ENCODE measurements around the gene CRTAP. TPM values are rescaled to one million over a fixed set of nuclear protein-coding genes. Genes with fewer than 3 reads are reported as not detected.

The CRTAP gene
- total RNA-seq, 1 donor from 2014 or later: 36.6 TPM

DNA sequence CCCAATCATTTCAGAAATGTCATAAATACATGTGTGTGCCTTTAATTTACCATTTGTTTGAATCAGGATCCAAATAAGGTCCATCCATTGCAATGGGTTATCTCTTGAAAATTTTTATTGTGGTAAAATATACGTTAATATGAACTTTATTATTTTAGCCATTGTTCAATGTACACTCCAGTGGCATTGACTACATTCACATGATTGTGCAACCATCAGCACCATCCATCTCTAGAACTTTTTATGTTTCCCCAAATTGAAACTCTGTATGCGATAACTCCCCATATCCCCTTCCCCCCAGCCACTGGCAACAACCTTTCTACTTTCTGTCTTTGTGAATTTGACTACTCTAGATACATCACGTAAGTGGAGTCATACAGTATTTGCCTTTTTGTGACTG is 12.0 kb downstream of the CRTAP start:
- H3K4me3 Mint-ChIP-seq: no peak overlapping the region
- peaks cover 64% of the 10 kb centered on the region for H3K36me3 Mint-ChIP-seq (ENCODE audit: low read depth)
- ATAC-seq (ENCODE audit: low read depth) (no peak), DNase-seq (no peak)
- TF ChIP-seq, protein P1, sequence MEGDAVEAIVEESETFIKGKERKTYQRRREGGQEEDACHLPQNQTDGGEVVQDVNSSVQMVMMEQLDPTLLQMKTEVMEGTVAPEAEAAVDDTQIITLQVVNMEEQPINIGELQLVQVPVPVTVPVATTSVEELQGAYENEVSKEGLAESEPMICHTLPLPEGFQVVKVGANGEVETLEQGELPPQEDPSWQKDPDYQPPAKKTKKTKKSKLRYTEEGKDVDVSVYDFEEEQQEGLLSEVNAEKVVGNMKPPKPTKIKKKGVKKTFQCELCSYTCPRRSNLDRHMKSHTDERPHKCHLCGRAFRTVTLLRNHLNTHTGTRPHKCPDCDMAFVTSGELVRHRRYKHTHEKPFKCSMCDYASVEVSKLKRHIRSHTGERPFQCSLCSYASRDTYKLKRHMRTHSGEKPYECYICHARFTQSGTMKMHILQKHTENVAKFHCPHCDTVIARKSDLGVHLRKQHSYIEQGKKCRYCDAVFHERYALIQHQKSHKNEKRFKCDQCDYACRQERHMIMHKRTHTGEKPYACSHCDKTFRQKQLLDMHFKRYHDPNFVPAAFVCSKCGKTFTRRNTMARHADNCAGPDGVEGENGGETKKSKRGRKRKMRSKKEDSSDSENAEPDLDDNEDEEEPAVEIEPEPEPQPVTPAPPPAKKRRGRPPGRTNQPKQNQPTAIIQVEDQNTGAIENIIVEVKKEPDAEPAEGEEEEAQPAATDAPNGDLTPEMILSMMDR (IDR thresholded peaks at IDR 0.05): no peak
- no peak overlapping the region for H3K27ac Mint-ChIP-seq
- no peaks in the 10 kb centered on the region for H3K27me3 Mint-ChIP-seq
- ChIA-PET CTCF (no interaction called here), POLR2A (interaction anchor here (1.2 kb wide), 1 partner anchor 247 kb away, joined by 7 read pairs; no protein-coding TSS in a partner anchor)
- no peaks in the 10 kb centered on the region for H3K9me3 Mint-ChIP-seq
- intact Hi-C loops (cut with micrococcal nuclease): no loop called here
- H3K4me1 Mint-ChIP-seq: no peaks in the 10 kb centered on the region

DNA sequence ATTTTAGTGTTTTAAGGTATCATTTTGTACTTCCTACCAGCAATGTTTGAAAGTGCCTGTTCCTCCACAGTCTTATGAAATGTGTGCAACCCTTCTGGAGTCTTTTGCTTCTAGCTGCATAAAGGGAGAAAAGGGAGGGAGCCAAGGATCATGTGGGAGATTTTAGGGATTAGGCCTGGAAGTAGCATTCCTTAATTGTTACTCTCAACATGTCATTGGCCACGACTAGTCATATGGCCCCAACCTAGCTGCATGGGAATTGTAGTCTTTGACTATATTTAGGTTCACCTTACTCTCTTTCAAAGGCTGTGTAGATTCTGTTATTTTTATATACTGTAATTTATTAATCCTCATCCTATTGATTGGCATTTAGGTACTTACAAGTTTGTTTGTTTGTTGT is 14.9 kb downstream of the CRTAP start:
- H3K27me3 Mint-ChIP-seq: no peaks in the 10 kb centered on the region
- H3K27ac Mint-ChIP-seq: no peak overlapping the region
- TF ChIP-seq, protein P1 (IDR thresholded peaks at IDR 0.05): no peak
- peaks cover 57% of the 10 kb centered on the region for H3K36me3 Mint-ChIP-seq (ENCODE audit: low read depth)
- DNase-seq (no peak), ATAC-seq (ENCODE audit: low read depth) (no peak)
- H3K4me1 Mint-ChIP-seq: peaks cover 3% of the 10 kb centered on the region
- H3K9me3 Mint-ChIP-seq: no peaks in the 10 kb centered on the region
- CTCF ChIA-PET: no interaction called here
- POLR2A ChIA-PET: interaction anchor here (0.6 kb wide), 1 partner anchor 19 kb away, joined by 6 read pairs; no protein-coding TSS in a partner anchor
- H3K4me3 Mint-ChIP-seq: no peak overlapping the region
- intact Hi-C loops (cut with micrococcal nuclease): no loop called here

DNA sequence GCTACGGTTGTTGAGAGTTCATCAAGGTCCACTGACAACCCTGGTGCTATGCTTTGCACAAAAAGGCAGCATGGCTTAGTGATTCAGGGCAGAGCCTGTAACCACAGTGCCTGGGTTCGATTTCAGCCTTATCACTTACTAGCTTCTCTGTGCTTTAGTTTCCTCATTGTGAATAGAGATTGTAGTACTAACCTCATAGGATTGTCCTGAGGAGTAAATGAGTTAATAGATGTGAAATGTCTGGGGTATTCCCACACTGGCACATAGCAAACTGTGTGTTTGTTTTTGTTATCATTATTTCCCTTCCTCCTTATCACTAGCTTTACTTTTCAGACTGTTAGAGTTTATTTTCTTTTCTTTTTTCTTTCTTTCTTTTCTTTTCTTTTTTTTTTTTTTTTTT is 16.3 kb downstream of the CRTAP start:
- POLR2A ChIA-PET: interaction anchor here (0.6 kb wide), 1 partner anchor 243 kb away, joined by 4 read pairs; no protein-coding TSS in a partner anchor
- ATAC-seq (ENCODE audit: low read depth) (no peak), DNase-seq (no peak)
- Mint-ChIP-seq H3K27ac (no peak overlapping the region), H3K4me3 (no peak overlapping the region), H3K27me3 (no peaks in the 10 kb centered on the region), H3K4me1 (peaks cover 3% of the 10 kb centered on the region), H3K9me3 (no peaks in the 10 kb centered on the region), H3K36me3 (ENCODE audit: low read depth) (peaks cover 55% of the 10 kb centered on the region)
- CTCF ChIA-PET: interaction anchor here (1.4 to 3.0 kb wide), 3 partner anchors 243 to 657 kb away, joined by 3 to 47 read pairs (median 7); no protein-coding TSS in a partner anchor
- intact Hi-C loops (cut with micrococcal nuclease): loop anchor here (2.0 kb wide), 2 partner anchors 15 to 183 kb away; partner anchors contain the start of gene CRTAP
- TF ChIP-seq, protein P1 (IDR thresholded peaks at IDR 0.05): no peak

DNA sequence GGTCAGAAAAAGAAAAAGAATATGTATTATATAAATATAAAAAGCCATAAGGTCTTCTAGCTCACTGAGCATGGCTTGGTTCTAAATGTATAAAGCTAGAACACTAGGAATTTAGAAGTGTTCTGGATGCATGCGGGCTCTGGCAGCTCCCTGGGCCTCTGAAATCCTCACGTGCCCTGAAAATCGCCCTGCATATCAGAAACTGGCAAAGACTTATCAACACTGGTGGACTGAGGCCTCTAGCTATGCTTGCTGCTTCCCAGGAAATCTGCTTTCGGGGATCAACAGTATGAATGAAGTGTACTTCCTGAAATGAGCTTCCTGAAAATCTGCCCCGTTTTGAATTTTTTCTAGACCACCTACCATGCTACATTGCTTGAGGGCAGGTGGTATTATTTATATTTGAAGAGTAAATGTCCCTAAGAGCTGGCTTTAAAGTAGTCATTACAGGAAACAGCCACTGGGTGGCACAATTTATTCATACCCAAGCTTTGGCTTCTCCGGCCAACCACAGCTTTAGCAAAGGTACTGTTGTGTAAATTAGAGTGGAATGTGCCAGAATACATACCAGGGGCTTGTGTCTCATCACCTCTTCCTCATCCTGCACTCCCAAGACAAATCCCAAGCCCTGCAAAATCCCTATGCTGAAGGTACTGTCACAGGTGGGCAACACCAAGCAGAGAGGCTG is 17.7 kb downstream of the CRTAP start:
- H3K4me3 Mint-ChIP-seq: no peak overlapping the region
- intact Hi-C loops (cut with micrococcal nuclease): loop anchor here (1.0 to 2.0 kb wide), 6 partner anchors 17 to 656 kb away; partner anchors contain the start of gene CRTAP
- H3K27me3 Mint-ChIP-seq: no peaks in the 10 kb centered on the region
- ATAC-seq (ENCODE audit: low read depth) (peak; percentile 82), DNase-seq (no peak)
- peaks cover 3% of the 10 kb centered on the region for H3K4me1 Mint-ChIP-seq
- peaks cover 52% of the 10 kb centered on the region for H3K36me3 Mint-ChIP-seq (ENCODE audit: low read depth)
- no peaks in the 10 kb centered on the region for H3K9me3 Mint-ChIP-seq
- POLR2A ChIA-PET: interaction anchor here (0.7 to 1.3 kb wide), 4 partner anchors 18 to 656 kb away, joined by 3 to 8 read pairs (median 4); partner anchors contain the start of gene CRTAP
- TF ChIP-seq, protein P1 (IDR thresholded peaks at IDR 0.05): peak; percentile 34
- no peak overlapping the region for H3K27ac Mint-ChIP-seq
- CTCF ChIA-PET: interaction anchor here (0.6 to 3.0 kb wide), 26 partner anchors 9 to 659 kb away, joined by 3 to 119 read pairs (median 4); partner anchors contain the start of gene CRTAP

DNA sequence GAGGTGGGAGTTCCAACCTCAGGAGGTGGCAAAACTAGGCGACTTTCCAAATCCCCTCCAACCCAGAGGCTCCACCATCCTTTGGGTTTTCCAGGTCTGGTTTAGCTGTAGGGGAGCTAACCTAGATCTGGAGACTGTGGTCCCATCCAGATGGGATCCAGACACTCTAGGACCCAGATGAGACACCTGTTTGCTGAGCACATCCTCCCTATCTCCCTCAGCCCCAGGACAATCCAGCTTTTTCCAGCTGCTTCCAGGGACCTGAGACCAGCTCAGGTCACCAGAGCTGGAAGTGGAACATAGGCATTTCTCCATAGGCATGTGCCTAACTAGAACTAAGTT is 18.2 kb downstream of the CRTAP start:
- Mint-ChIP-seq H3K27ac (no peak overlapping the region), H3K27me3 (no peaks in the 10 kb centered on the region), H3K36me3 (ENCODE audit: low read depth) (peaks cover 52% of the 10 kb centered on the region), H3K9me3 (no peaks in the 10 kb centered on the region), H3K4me3 (no peak overlapping the region), H3K4me1 (peaks cover 3% of the 10 kb centered on the region)
- TF ChIP-seq, protein P1 (IDR thresholded peaks at IDR 0.05): no peak
- DNase-seq: no peak
- ChIA-PET POLR2A (interaction anchor here (0.7 to 1.3 kb wide), 4 partner anchors 18 to 655 kb away, joined by 3 to 8 read pairs (median 4); partner anchors contain the start of gene CRTAP), CTCF (interaction anchor here (0.9 to 3.0 kb wide), 20 partner anchors 9 to 659 kb away, joined by 3 to 119 read pairs (median 5); no protein-coding TSS in a partner anchor)
- ATAC-seq (ENCODE audit: low read depth): no peak
- intact Hi-C loops (cut with micrococcal nuclease): no loop called here

All from activated B cell treated with CpG ODN at 0.5 μM for 24 hours (primary cell).